Measurements from ENCODE around the gene NFYC.

- TF ChIP-seq CTCF (IDR thresholded peaks at IDR 0.05) (no peak), EP300 (IDR thresholded peaks at IDR 0.05) (no peak), POLR2A (IDR thresholded peaks at IDR 0.05) (no peak)
Measured at GRCh38 chr1:40689737-40690136, 1.8 kb upstream of the NFYC start.

Measured in stomach (tissue), 4 donors.